Activated CD8-positive, alpha-beta T cell treated with anti-CD3 and anti-CD28 coated beads for 36 hours (primary cell): ENCODE results near the gene POLR3GL. TPM values are rescaled to one million over a fixed set of nuclear protein-coding genes. Genes with fewer than 3 reads are reported as not detected.

Source experiments
- ATAC-seq: fragments of 200-7000 bp; cut with Tn5 transposase; one replicate; pipeline ENCODE4 v1.10.0; 2021; ENCODE audit warnings: mild to moderate bottlenecking, moderate library complexity
- CTCF ChIA-PET: fragments of 350-600 bp; sonication (Branson Sonifier 250); formaldehyde crosslinking; loops from one replicate; lab custom pipeline; 2021; ENCODE audit warnings: antibody characterized with exemption; lab: Charles Lee
- POLR2A ChIA-PET: fragments of 350-600 bp; sonication (Branson Sonifier 250); formaldehyde crosslinking; loops from one replicate; lab custom pipeline; 2021; ENCODE audit warnings: antibody characterized with exemption; lab: Charles Lee
- DNase-seq: peaks from one replicate; pipeline ENCODE4 v3.0.0-alpha.2; 2020
- H3K27ac Mint-ChIP-seq: one replicate; pipeline ENCODE4 v1.8.0; 2021; ENCODE audit warnings: mild to moderate bottlenecking, mixed read lengths
- H3K27me3 Mint-ChIP-seq: one replicate; pipeline ENCODE4 v1.8.0; 2021; ENCODE audit warnings: mixed read lengths
- H3K36me3 Mint-ChIP-seq: one replicate; pipeline ENCODE4 v1.8.0; 2021; ENCODE audit warnings: low read depth, mixed read lengths
- H3K4me1 Mint-ChIP-seq: one replicate; pipeline ENCODE4 v1.8.0; 2021; ENCODE audit warnings: low read depth, mixed read lengths
- H3K4me3 Mint-ChIP-seq: one replicate; pipeline ENCODE4 v1.8.0; 2021; ENCODE audit warnings: mild to moderate bottlenecking, moderate library complexity, mixed read lengths
- H3K9me3 Mint-ChIP-seq: one replicate; pipeline ENCODE4 v1.8.0; 2021; ENCODE audit warnings: mixed read lengths
- CTCF ChIP-seq: fragments of 200-600 bp; IDR thresholded peaks from one replicate; pipeline ENCODE4 v1.8.0; 2022; ENCODE audit warnings: antibody characterized with exemption, mild to moderate bottlenecking
- intact Hi-C: fragments of 100-400 bp; cut with micrococcal nuclease; formaldehyde crosslinking; loops from one replicate; pipeline ENCODE4 v1.10.0; 2022
- total RNA-seq, 2 experiments: library from RNA; stranded (reverse); gene quantifications; one replicate each; pipeline ENCODE4 v1.2.3, GENCODE V29; 2021

POLR3GL gene
- total RNA-seq, 2 experiments from 2014 or later = 22.3 to 23.3 TPM

- Mint-ChIP-seq H3K9me3 (no peaks in the 10 kb centered on the region), H3K4me1 (peaks cover 27% of the 10 kb centered on the region), H3K36me3 (peaks cover 16% of the 10 kb centered on the region), H3K27me3 (no peaks in the 10 kb centered on the region), H3K27ac (no peak overlapping the region), H3K4me3 (no peak overlapping the region)
- DNase-seq (no peak), ATAC-seq (no peak)
- no peak for TF ChIP-seq CTCF
- intact Hi-C loops = no loop called here
- ChIA-PET CTCF (interaction anchor here (0.8 kb wide), 1 partner anchor 30 kb away, joined by 3 read pairs; no protein-coding TSS in a partner anchor), POLR2A (interaction anchor here (0.7 to 1.0 kb wide), 2 partner anchors 23 to 28 kb away, joined by 3 to 4 read pairs; partner anchors contain the start of gene PEX11B)
Observed at GRCh38 chr1:145946477-145946986, 18.0 kb upstream of the POLR3GL start.

DNA sequence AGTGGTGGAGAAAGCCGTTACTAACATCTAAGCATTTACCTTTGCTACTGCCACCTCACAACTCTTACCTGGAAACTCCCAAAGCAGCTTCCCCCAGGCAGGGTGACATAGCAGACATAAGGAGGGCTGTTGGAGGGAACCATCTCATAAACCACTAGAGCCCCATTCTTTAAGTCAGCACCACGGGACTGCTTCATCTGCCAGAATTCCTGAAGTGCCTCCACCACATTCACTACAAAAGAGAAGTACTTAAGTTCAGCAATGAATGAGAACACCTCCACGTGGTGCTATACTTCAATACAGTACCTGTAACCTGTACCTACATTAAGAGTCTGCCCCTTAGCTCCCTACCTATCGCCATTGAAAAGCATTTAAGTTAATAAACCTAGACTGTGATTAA, 16.9 kb upstream of the POLR3GL start:
- peaks cover 20% of the 10 kb centered on the region for H3K36me3 Mint-ChIP-seq
- no peak for TF ChIP-seq CTCF
- intact Hi-C loops = no loop called here

DNA sequence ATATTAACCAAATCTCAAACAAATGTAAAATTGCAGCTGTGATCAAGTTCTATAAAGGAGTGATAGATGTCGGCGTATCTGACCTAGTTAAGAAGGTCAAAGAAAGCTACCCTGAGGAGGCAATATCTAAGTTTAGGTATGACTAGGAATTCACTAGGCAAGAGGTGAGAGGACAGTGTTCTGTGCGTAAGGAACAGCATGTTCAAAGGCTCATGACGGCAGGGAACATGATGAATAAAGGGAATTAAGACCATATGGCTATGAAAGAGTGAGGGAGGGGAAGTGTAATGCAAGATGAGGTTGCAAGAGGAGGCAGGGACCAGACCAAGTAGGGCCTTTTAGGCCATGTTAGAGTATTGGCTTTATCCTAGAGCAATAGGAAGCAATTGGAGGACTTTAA, 15.3 kb upstream of the POLR3GL start:
- H3K4me3 Mint-ChIP-seq = no peak overlapping the region
- no peak for DNase-seq
- intact Hi-C loops = no loop called here
- H3K27ac Mint-ChIP-seq = no peak overlapping the region
- peaks cover 29% of the 10 kb centered on the region for H3K36me3 Mint-ChIP-seq
- no peak for ATAC-seq
- CTCF ChIA-PET = interaction anchor here (0.8 to 1.8 kb wide), 3 partner anchors 9 to 57 kb away, joined by 3 to 6 read pairs (median 3); partner anchors contain the start of gene LIX1L
- H3K27me3 Mint-ChIP-seq = no peaks in the 10 kb centered on the region
- no peaks in the 10 kb centered on the region for H3K9me3 Mint-ChIP-seq
- H3K4me1 Mint-ChIP-seq = peaks cover 41% of the 10 kb centered on the region
- POLR2A ChIA-PET = interaction anchor here (0.6 to 1.4 kb wide), 5 partner anchors 9 to 58 kb away, joined by 3 to 7 read pairs (median 3); partner anchors contain the start of genes LIX1L and RBM8A
- no peak for TF ChIP-seq CTCF

More for the DNA sequence above, 16.9 kb upstream of the POLR3GL start:
- ChIA-PET POLR2A (no interaction called here), CTCF (no interaction called here)
- H3K4me1 Mint-ChIP-seq = peaks cover 32% of the 10 kb centered on the region
- no peak for DNase-seq
- no peak for ATAC-seq
- no peaks in the 10 kb centered on the region for H3K27me3 Mint-ChIP-seq
- no peak overlapping the region for H3K4me3 Mint-ChIP-seq
- H3K27ac Mint-ChIP-seq = no peak overlapping the region
- no peaks in the 10 kb centered on the region for H3K9me3 Mint-ChIP-seq

DNA sequence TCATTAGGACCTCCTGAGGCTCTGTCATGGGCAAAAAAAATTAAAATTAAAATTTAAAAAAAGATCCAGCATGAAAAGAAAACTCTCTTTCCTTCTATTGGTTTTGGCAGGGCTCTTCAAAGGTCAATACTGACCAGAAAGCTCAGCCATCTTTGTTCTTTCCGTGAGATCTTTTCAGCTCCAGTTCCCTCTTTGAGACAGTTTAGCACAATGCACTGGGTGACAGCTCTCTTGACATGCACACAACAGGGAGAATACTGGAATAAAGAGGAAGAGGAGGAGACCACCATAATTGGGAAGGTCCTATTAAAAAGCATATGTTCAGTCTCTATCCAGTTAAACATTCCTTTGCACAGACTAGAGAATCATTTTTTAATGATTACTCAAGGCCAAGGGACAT, 13.0 kb upstream of the POLR3GL start:
- POLR2A ChIA-PET = interaction anchor here (1.3 kb wide), 1 partner anchor 41 kb away, joined by 3 read pairs; no protein-coding TSS in a partner anchor
- ATAC-seq (no peak), DNase-seq (no peak)
- Mint-ChIP-seq H3K36me3 (peaks cover 30% of the 10 kb centered on the region), H3K4me1 (peaks cover 58% of the 10 kb centered on the region), H3K27me3 (no peaks in the 10 kb centered on the region), H3K27ac (no peak overlapping the region), H3K4me3 (no peak overlapping the region), H3K9me3 (no peaks in the 10 kb centered on the region)
- TF ChIP-seq CTCF = no peak
- CTCF ChIA-PET = interaction anchor here (1.5 kb wide), 1 partner anchor 24 kb away, joined by 6 read pairs; the partner anchor contains the start of gene RBM8A
- intact Hi-C loops = no loop called here

DNA sequence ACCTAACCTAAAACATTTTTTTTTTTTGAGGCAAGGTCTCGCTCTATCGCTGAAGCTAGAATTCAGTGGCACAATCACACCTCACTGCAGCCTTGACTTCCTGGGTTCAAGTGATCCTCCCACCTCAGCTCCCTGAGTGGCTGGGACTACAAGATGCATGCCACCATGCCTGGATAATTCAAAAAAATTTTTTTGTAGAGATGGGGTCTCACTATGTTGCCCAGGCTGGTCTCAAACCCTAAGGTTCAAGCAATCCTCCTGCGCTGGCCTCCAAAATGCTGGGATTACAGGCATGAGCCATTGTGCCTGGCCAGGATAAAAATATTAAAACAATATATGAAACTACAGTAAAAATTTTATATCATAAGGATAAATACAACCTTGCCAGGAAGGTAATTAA, 11.6 kb upstream of the POLR3GL start:
- ChIA-PET CTCF (no interaction called here), POLR2A (interaction anchor here (0.9 to 1.3 kb wide), 2 partner anchors 34 to 40 kb away, joined by 3 read pairs; no protein-coding TSS in a partner anchor)
- peaks cover 26% of the 10 kb centered on the region for H3K36me3 Mint-ChIP-seq
- intact Hi-C loops = no loop called here
- no peak for TF ChIP-seq CTCF
- H3K27me3 Mint-ChIP-seq = no peaks in the 10 kb centered on the region
- no peak overlapping the region for H3K4me3 Mint-ChIP-seq
- H3K27ac Mint-ChIP-seq = no peak overlapping the region
- peaks cover 56% of the 10 kb centered on the region for H3K4me1 Mint-ChIP-seq
- DNase-seq (no peak), ATAC-seq (no peak)
- H3K9me3 Mint-ChIP-seq = no peaks in the 10 kb centered on the region
